Activated T-helper 2 cell treated with anti-CD3 and anti-CD28 coated beads, Interferon-gamma antibody, Interleukin-2, Interleukin-4, amounts not matched to agents 10 μg/mL and 5 μg/mL and 100 μg/mL, durations not matched to agents 14 hours and 24 hours and 36 hours (primary cell): ENCODE results near the gene TECPR2. TPM values are rescaled to one million over a fixed set of nuclear protein-coding genes. Genes with fewer than 3 reads are reported as not detected.
"Not testable (repeated sequence)": the region's sequence is repeated elsewhere in the genome, so short reads cannot be mapped to it uniquely, and the experiment has no call there.

Source experiments
- DNase-seq: peaks from one replicate; pipeline ENCODE4 v3.0.0; 2021; ENCODE audit warnings: low spot score
- H3K27ac Mint-ChIP-seq: one replicate; pipeline ENCODE4 v1.8.0; 2021; ENCODE audit warnings: mixed read lengths
- H3K27me3 Mint-ChIP-seq: one replicate; pipeline ENCODE4 v1.8.0; 2021; ENCODE audit warnings: low read depth, mixed read lengths
- H3K36me3 Mint-ChIP-seq: one replicate; pipeline ENCODE4 v1.8.0; 2021; ENCODE audit warnings: low read depth, mixed read lengths
- H3K4me1 Mint-ChIP-seq: one replicate; pipeline ENCODE4 v1.8.0; 2021; ENCODE audit warnings: low read depth, mixed read lengths
- H3K4me3 Mint-ChIP-seq: one replicate; pipeline ENCODE4 v1.8.0; 2021; ENCODE audit warnings: low read depth, mild to moderate bottlenecking, moderate library complexity, mixed read lengths
- H3K9me3 Mint-ChIP-seq: one replicate; pipeline ENCODE4 v1.8.0; 2021; ENCODE audit warnings: mixed read lengths
- intact Hi-C: fragments of 100-400 bp; cut with micrococcal nuclease; formaldehyde crosslinking; loops from one replicate; pipeline ENCODE4 v1.15.1; 2023
- total RNA-seq: library from RNA; stranded (reverse); gene quantifications from 2 replicates; pipeline ENCODE4 v1.2.3, GENCODE V29; 2022

TECPR2 gene
- total RNA-seq, 1 donor from 2014 or later = 7.8 TPM

DNA sequence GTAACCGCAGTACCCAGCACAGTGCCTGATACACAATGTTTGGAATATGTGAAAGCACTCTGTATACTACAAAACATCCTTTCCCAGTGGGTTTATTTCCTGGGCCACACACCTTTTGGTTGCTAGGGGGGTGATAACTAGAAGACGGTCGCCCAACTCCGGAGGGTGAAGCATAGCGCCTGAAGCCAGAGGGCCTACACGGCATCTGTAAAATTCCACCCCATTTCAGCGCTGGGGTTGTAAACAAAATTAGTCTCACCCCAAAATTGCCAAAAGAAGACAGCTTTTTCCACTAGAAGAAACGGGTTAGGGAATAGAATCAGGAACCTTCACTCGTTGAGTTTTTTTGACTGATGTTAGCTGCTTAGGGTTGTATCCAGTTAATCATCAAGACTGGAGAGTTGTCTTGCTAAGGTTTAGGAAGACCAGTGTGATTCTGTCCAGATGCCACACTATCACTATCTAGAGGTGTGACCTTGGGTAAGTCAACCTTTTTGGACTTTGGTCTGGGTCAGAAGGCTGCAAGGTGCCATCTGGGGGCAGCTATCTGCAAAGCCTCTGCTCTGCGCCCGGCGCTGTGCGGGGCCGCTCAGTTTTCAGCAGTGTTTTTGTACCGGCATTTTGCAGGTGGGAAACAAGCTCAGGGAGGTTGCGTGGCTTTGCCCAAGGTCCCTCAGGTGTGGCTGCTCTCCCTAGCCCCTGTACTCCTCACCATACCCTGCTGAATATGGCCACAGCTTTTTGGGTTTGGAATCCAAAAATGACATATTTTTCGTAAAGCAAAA lies 41.9 kb upstream of the TECPR2 start:
- Mint-ChIP-seq H3K27ac (peak overlapping the region; percentile 89), H3K4me1 (peaks cover 38% of the 10 kb centered on the region), H3K36me3 (peaks cover 3% of the 10 kb centered on the region), H3K4me3 (peak overlapping the region; percentile 91), H3K9me3 (no peaks in the 10 kb centered on the region), H3K27me3 (no peaks in the 10 kb centered on the region)
- intact Hi-C loops = no loop called here
- no peak for DNase-seq

DNA sequence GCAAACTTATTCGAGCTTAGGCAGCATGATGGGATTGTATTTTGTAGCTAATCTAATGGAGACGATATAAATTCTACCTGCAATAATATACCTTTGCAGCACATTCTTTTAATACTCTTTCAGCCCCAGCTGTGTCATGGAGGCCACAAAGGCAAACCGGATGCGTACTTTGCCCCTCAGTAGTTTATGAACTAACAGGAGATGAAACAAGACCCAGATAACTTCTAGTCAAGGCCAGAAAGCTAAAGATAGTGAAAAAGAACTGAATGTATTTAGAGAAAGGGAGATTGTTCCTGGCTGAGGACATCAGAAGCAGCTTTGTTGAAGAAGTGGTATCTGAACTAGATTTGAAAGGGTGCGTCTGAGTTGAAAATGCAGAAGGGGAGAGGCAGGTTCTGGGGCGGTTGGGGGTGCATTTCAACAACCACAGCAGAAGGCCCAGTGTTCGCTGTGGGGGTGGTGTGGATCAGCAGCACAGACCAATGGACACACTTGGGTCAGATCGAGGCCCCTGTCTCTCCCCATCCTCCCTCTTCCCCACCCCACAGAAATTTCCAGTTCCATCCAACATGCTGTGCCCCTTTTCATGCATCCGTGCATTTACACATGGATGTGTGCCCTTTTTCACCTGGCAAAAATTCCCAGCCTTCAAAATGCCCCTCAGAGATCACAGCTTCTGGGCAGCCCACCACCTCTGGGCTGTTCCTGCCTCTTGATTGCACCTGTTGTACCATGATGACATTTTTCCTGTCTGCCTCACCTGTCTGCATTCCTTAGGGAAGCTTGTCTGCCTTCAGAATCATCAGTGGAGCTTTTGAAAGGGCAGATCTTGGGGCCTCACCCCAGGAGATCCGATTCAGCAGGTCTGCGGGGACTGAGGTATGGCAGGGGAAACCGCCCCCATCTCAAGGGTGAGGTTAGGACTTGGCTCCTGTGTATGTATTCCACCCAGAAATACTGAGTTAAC lies 41.0 kb upstream of the TECPR2 start:
- Mint-ChIP-seq H3K9me3 (no peaks in the 10 kb centered on the region), H3K4me1 (peaks cover 38% of the 10 kb centered on the region), H3K4me3 (no peak overlapping the region), H3K27me3 (no peaks in the 10 kb centered on the region), H3K36me3 (peaks cover 7% of the 10 kb centered on the region), H3K27ac (no peak overlapping the region)
- no peak for DNase-seq
- intact Hi-C loops = no loop called here

DNA sequence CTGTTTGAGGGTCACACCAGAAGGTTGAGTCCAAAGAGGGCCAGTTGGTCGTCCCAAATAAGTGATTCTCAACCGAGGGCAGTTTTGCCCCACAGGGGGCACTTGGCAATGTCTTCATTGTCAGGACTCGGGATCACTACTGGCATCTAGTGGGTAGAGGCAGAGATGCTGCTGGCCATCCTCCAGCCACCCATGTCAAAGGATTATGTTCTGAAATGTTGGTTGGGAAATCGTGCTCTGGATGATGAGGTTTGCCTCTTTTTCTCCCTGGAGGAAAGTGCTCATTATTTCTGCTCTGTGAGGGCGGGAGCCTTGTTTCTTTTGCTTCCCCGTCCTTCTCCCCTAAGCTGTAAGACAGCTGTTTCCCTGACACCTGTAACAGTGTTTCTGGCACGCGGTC lies 39.6 kb upstream of the TECPR2 start:
- no peak overlapping the region for H3K4me3 Mint-ChIP-seq
- H3K36me3 Mint-ChIP-seq = peaks cover 7% of the 10 kb centered on the region
- peaks cover 29% of the 10 kb centered on the region for H3K4me1 Mint-ChIP-seq
- H3K9me3 Mint-ChIP-seq = no peaks in the 10 kb centered on the region
- H3K27ac Mint-ChIP-seq = no peak overlapping the region
- intact Hi-C loops = no loop called here
- no peak for DNase-seq
- H3K27me3 Mint-ChIP-seq = no peaks in the 10 kb centered on the region

DNA sequence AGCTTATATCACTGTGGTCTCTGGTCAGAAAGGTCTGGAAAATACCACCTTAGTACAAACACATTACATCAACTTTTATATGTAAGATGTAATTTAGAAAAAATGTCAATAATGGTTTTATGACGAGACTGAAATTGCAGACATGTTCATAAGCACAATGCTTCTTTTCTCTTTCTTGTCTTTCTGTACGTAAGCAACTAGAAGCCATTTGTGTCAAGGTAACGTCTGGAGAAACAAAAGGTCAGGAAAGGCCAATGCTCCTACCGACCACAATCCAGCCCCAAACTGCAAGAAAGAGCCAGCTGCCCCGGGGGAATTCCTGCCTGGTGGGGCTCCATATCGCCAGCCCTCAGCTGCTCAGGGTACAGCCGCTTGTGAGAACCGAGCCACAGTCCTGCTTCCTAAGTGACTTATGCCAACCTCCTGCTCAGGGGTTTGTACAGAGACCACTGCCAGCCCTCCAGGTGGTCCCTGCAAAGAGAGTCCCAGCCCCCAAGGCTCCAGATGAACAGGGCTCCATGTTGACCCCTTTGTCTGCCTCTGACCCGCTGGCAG lies 36.9 kb upstream of the TECPR2 start:
- no peak overlapping the region for H3K4me3 Mint-ChIP-seq
- H3K9me3 Mint-ChIP-seq = no peaks in the 10 kb centered on the region
- DNase-seq = no peak
- H3K4me1 Mint-ChIP-seq = peaks cover 11% of the 10 kb centered on the region
- no peak overlapping the region for H3K27ac Mint-ChIP-seq
- intact Hi-C loops = no loop called here
- H3K36me3 Mint-ChIP-seq = peaks cover 7% of the 10 kb centered on the region
- H3K27me3 Mint-ChIP-seq = no peaks in the 10 kb centered on the region

DNA sequence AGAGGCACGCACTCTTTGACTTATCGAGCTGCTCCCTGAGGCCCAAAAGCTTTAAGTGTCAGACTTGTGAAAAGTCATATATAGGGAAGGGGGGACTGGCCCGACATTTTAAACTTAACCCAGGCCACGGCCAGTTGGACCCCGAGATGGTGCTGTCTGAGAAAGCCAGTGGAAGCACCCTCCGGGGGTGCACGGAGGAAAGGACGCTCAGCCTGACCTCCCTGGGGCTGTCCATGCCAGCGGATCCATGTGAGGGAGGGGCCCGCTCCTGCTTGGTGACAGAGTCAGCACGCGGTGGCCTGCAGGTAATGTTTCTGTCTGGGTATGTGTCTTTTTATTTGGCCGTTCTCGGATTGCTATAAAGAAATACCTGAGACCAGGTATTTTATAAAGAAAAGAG lies 36.2 kb upstream of the TECPR2 start:
- no peaks in the 10 kb centered on the region for H3K9me3 Mint-ChIP-seq
- no peak overlapping the region for H3K4me3 Mint-ChIP-seq
- H3K27ac Mint-ChIP-seq = no peak overlapping the region
- peaks cover 4% of the 10 kb centered on the region for H3K4me1 Mint-ChIP-seq
- intact Hi-C loops = no loop called here
- no peaks in the 10 kb centered on the region for H3K27me3 Mint-ChIP-seq
- no peak for DNase-seq
- peaks cover 7% of the 10 kb centered on the region for H3K36me3 Mint-ChIP-seq

DNA sequence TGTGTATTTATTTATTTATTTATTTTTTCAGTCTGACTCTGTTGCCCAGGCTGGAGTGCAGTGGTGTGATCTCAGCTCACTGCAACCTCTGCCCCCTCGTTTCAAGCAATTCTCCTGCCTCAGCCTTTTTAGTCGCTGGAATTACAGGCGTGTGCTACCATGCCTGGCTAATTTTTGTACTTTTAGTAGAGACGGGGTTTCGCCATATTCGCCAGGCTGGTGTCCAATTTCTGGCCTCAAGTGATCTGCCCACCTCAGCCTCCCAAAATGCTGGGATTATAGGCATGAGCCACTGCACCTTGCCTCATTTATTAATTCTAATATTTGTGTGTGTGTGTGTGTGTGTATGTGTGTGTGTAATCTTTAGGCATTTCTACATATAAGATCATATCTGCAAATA lies 33.4 kb upstream of the TECPR2 start:
- intact Hi-C loops, H3K36me3 Mint-ChIP-seq, H3K27me3 Mint-ChIP-seq, H3K27ac Mint-ChIP-seq, H3K9me3 Mint-ChIP-seq, H3K4me1 Mint-ChIP-seq, DNase-seq, H3K4me3 Mint-ChIP-seq: not testable (repeated sequence)

DNA sequence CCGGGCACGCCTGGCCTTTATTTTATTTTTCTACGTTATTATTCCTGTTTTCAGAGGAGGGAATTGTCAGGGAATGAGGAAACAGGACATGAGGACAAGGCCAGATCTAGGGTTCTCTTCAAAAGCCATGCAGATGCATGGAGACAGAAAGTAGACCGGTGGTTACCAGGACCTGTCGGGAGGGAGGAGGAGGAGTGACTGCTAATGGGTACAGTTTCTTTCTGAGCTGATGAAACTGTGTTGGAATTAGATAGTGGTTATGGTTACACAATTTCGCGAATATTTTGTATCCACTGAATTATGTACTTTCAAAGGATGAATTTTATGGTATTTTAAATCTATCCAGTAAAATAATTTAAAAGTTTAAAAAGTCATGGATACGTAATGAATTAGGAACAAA lies 31.9 kb upstream of the TECPR2 start:
- Mint-ChIP-seq H3K4me1 (no peaks in the 10 kb centered on the region), H3K27ac (no peak overlapping the region), H3K9me3 (no peaks in the 10 kb centered on the region), H3K27me3 (no peaks in the 10 kb centered on the region), H3K4me3 (no peak overlapping the region), H3K36me3 (peaks cover 14% of the 10 kb centered on the region)
- intact Hi-C loops = no loop called here
- no peak for DNase-seq

DNA sequence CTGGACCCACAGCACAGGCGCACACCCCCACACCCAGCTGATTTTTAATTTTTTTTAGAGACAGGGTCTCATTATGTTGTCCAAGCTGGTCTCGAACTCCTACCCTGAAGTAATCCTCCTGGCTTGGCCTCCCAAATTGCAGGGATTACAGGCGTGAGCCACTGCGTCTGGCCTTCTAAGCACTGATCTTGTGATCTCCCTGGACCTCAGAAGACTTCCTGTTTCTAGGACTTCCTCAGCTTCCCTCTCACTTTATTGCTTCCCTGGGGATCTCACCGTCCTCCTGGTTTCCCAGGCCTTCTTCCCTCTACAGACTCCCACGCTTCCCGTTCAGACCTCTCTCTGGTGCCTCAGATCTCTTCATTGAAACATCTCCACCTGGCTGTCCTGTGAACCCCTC lies 29.4 kb upstream of the TECPR2 start:
- no peaks in the 10 kb centered on the region for H3K27me3 Mint-ChIP-seq
- no peaks in the 10 kb centered on the region for H3K4me1 Mint-ChIP-seq
- no peak overlapping the region for H3K27ac Mint-ChIP-seq
- no peaks in the 10 kb centered on the region for H3K9me3 Mint-ChIP-seq
- intact Hi-C loops = no loop called here
- no peak overlapping the region for H3K4me3 Mint-ChIP-seq
- no peak for DNase-seq
- H3K36me3 Mint-ChIP-seq = peaks cover 23% of the 10 kb centered on the region

DNA sequence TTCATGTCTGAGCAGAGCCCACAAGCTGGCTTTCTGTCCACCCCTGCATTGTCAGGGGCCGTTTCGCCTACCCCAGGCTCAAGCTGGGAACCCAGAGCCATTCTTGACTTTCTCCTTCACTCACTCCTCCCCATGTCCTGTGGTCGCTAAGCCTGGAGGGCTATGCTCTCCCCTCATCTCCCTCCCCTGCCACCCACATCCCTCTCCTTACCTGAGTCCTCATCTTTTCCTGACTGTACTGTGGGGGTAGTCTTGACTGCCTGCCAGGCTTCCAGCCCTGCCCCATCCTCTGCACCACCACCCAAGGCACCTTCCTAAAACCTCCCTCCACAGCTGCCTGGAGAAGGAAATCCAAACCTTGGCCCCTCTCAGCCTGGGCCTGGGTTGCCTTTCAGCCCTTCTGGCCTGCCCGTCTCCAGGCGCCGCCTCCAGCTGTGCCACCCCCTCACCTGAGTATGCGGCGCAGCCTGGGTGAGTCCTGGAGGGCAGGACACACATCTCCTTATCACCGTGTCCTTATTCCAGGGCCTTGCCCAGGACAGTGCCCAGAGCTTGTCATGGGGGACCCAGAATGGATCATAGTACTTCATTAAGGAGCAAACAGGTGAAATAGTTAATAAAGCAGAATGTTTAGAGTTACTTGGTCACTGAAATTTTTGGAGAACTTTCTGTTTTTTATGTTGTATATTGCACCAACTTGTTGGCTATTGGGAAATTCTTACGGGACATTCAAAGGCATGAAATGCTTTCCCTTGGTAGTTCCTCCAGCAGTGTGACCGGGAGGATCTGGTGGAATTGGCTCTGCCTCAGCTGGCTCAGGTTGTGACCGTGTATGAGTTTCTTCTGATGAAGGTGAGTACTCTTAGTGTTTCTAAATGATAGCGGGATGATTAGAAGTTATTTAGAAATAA lies 28.7 kb upstream of the TECPR2 start:
- intact Hi-C loops = no loop called here
- H3K27ac Mint-ChIP-seq = no peak overlapping the region
- peaks cover 30% of the 10 kb centered on the region for H3K36me3 Mint-ChIP-seq
- no peaks in the 10 kb centered on the region for H3K4me1 Mint-ChIP-seq
- no peak for DNase-seq
- no peaks in the 10 kb centered on the region for H3K9me3 Mint-ChIP-seq
- H3K27me3 Mint-ChIP-seq = no peaks in the 10 kb centered on the region
- H3K4me3 Mint-ChIP-seq = no peak overlapping the region

DNA sequence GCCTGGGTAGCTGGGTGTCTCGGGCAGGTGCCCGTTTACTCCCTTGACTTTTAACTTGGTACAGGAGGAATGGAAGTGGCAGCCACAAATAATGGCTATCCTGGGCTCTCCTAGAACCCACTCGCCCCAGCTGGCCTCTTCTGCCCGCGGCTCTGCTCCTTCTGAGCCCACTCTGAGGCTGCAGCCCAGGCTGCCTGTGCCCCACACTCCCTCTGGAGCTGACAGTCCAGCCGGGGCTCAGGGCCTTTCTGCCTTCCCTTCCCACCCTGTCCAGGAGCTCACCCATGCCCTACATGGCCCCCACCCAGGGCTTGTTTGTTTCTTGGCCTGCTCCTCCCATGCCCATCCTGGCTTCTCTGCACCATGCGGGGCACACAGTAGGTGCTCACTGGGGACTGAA lies 27.6 kb upstream of the TECPR2 start:
- no peaks in the 10 kb centered on the region for H3K27me3 Mint-ChIP-seq
- H3K27ac Mint-ChIP-seq = no peak overlapping the region
- intact Hi-C loops = no loop called here
- H3K36me3 Mint-ChIP-seq = peaks cover 30% of the 10 kb centered on the region
- no peak overlapping the region for H3K4me3 Mint-ChIP-seq
- DNase-seq = no peak
- no peaks in the 10 kb centered on the region for H3K9me3 Mint-ChIP-seq
- no peaks in the 10 kb centered on the region for H3K4me1 Mint-ChIP-seq

DNA sequence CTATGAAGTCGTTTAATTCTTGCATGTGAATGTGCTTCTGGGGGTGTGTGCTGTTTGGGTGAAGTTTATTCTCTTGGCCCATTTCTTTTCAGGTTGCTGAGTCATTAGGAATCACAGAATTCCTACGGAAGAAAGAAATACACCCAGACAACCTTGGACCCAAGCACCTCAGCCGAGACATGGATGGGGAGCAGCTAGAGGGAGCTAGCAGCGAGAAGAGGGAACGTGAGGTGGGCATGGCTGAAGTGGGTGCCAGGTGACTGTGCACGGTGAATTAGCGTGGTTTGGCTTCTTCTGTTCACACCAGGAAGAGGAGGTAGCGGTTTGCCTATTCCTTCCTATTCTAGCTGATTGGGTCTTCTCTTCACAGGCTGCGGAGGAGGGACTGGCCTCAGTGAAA lies 24.0 kb upstream of the TECPR2 start:
- H3K4me1 Mint-ChIP-seq = no peaks in the 10 kb centered on the region
- DNase-seq = no peak
- H3K27ac Mint-ChIP-seq = peak overlapping the region; percentile 11
- H3K9me3 Mint-ChIP-seq = no peaks in the 10 kb centered on the region
- intact Hi-C loops = no loop called here
- no peaks in the 10 kb centered on the region for H3K27me3 Mint-ChIP-seq
- peaks cover 46% of the 10 kb centered on the region for H3K36me3 Mint-ChIP-seq
- H3K4me3 Mint-ChIP-seq = no peak overlapping the region

DNA sequence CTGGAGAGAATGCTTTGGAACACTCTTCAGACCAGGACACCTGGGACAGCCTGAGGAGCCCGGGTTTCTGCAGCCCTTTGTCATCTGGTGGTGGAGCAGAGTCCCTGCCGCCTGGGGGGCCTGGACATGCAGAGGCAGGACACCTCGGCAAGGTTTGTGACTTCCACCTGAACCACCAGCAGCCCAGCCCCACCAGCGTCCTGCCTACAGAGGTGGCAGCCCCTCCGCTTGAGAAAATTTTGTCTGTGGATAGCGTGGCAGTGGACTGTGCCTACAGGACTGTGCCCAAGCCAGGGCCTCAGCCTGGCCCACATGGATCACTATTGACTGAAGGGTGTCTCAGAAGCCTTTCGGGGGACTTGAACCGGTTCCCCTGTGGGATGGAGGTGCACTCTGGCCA lies 21.2 kb upstream of the TECPR2 start:
- intact Hi-C loops = no loop called here
- Mint-ChIP-seq H3K4me1 (no peaks in the 10 kb centered on the region), H3K27ac (peak overlapping the region; percentile 63), H3K27me3 (no peaks in the 10 kb centered on the region), H3K4me3 (no peak overlapping the region), H3K36me3 (peaks cover 51% of the 10 kb centered on the region), H3K9me3 (no peaks in the 10 kb centered on the region)
- DNase-seq = no peak
